Measurements from ENCODE around the gene ETF1.
A peak's percentile ranks its signal among the peaks of the same experiment; 100 is the strongest.

The ETF1 gene
- total RNA-seq, result 197 to 271 (median 257) reads per million in 3 donors

GRCh38 chr5:138542956-138543729 lies at the start of gene ETF1:
Gene ETF1, minus strand, starts transcription at chr5:138543236. Its CDS starts 318 bp downstream, at chr5:138542918.
- peak; percentile 99 to 100 (median 100) for DNase-seq
- Histone ChIP-seq H3K36me3 (ENCODE audit: control insufficient read depth, insufficient read depth, low read length) (no peaks in the 10 kb centered on the region), H3K27me3 (replicated peaks; ENCODE audit: control insufficient read depth, insufficient read depth, low read length, poor library complexity, severe bottlenecking) (no peaks in the 10 kb centered on the region), H3K4me3 (ENCODE audit: insufficient read depth, low read depth, low read length, poor library complexity, severe bottlenecking) (peak within 1 kb of the TSS; percentile 98), H3K27ac (ENCODE audit: insufficient read depth, low read length, poor library complexity, severe bottlenecking) (peak within 1 kb of the TSS; percentile 99), H3K9me3 (ENCODE audit: control insufficient read depth, low read length) (no peaks in the 10 kb centered on the region), H3K4me1 (ENCODE audit: control insufficient read depth, insufficient read depth, low read length, poor library complexity, severe bottlenecking) (peaks cover 26% of the 10 kb centered on the region)

DNA sequence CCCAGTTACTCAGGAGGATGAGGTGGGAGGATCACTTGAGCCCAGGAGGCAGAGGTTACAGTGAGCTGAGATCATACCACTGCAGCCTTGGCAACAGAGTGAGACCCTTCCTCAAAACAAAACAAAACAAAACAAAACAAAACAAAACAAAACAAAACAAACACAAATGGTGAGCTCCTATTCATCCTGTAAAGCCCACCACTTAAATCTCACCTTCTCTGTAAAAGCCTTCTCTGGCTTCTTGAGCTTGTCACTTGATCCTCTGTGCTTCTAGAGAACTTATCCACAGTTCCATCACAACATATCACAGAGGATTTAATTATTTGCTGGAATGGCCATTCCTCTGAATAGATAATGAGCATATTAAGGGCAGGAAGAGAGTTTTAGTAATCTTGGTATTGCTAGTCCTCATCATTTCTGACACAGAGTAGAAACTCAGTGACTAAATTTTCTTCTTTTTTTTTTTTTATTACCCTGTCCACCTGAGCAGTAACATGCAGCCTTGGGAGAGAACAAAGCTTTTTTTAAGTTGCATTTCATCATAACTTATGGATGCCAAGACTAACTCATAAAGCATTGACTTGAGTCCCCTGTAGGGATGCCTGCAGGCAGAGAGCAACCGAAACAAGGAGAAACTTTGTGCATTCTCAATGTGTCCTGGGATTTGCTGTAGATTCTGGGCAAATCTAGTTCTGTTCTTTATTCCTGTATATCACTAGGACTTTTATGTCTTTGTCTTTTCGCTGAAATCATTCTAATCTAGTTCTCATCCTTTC lies 45.2 kb upstream of the ETF1 start:
- no peak overlapping the region for H3K27ac ChIP-seq (ENCODE audit: insufficient read depth, low read length, poor library complexity, severe bottlenecking)
- DNase-seq, result no peak
- no peak overlapping the region for H3K4me3 ChIP-seq (ENCODE audit: insufficient read depth, low read depth, low read length, poor library complexity, severe bottlenecking)
- no peaks in the 10 kb centered on the region for H3K27me3 ChIP-seq (replicated peaks; ENCODE audit: control insufficient read depth, insufficient read depth, low read length, poor library complexity, severe bottlenecking)
- H3K9me3 ChIP-seq (ENCODE audit: control insufficient read depth, low read length), result no peaks in the 10 kb centered on the region
- no peaks in the 10 kb centered on the region for H3K36me3 ChIP-seq (ENCODE audit: control insufficient read depth, insufficient read depth, low read length)
- no peaks in the 10 kb centered on the region for H3K4me1 ChIP-seq (ENCODE audit: control insufficient read depth, insufficient read depth, low read length, poor library complexity, severe bottlenecking)

GRCh38 chr5:138585157-138585556 lies 42.1 kb upstream of the ETF1 start:
- H3K9me3 ChIP-seq (ENCODE audit: control insufficient read depth, low read length), result no peaks in the 10 kb centered on the region
- no peak overlapping the region for H3K27ac ChIP-seq (ENCODE audit: insufficient read depth, low read length, poor library complexity, severe bottlenecking)
- DNase-seq, result no peak
- no peaks in the 10 kb centered on the region for H3K36me3 ChIP-seq (ENCODE audit: control insufficient read depth, insufficient read depth, low read length)
- H3K4me3 ChIP-seq (ENCODE audit: insufficient read depth, low read depth, low read length, poor library complexity, severe bottlenecking), result no peak overlapping the region
- H3K4me1 ChIP-seq (ENCODE audit: control insufficient read depth, insufficient read depth, low read length, poor library complexity, severe bottlenecking), result no peaks in the 10 kb centered on the region
- no peaks in the 10 kb centered on the region for H3K27me3 ChIP-seq (replicated peaks; ENCODE audit: control insufficient read depth, insufficient read depth, low read length, poor library complexity, severe bottlenecking)

DNA sequence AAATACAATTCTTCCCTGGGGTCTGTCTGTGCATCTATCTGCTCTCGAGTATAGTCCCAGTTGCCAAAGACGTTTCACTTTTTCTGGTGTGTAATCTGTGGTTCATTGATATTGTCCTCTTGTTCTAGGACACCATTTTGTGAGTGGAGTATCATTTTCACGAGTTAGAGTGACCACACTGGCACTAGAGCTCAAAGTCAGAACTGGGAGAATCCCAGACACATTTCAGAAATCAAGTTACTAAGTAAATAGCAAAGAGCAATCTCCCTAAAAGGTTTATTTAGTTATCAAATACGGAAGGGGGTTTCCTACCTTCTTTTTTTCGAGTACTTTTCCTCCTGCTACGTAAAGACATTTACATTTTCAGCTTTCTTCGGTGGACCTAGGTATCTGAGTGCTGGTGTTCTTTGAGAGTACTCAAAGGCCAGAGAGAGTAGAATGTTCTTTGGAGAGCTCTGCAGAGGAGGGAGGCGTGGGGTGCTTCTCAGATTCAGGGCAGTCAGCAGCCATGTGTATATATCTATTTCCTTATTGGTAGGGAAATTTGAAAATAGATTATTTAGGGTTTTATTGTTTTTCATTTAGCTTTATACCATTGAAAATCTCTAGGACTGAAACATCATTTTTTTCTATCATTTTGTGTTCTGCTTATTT lies 41.1 kb upstream of the ETF1 start:
- H3K27ac ChIP-seq (ENCODE audit: insufficient read depth, low read length, poor library complexity, severe bottlenecking), result no peak overlapping the region
- no peaks in the 10 kb centered on the region for H3K27me3 ChIP-seq (replicated peaks; ENCODE audit: control insufficient read depth, insufficient read depth, low read length, poor library complexity, severe bottlenecking)
- peaks cover 3% of the 10 kb centered on the region for H3K4me1 ChIP-seq (ENCODE audit: control insufficient read depth, insufficient read depth, low read length, poor library complexity, severe bottlenecking)
- no peak for DNase-seq
- no peaks in the 10 kb centered on the region for H3K9me3 ChIP-seq (ENCODE audit: control insufficient read depth, low read length)
- no peak overlapping the region for H3K4me3 ChIP-seq (ENCODE audit: insufficient read depth, low read depth, low read length, poor library complexity, severe bottlenecking)
- H3K36me3 ChIP-seq (ENCODE audit: control insufficient read depth, insufficient read depth, low read length), result no peaks in the 10 kb centered on the region

DNA sequence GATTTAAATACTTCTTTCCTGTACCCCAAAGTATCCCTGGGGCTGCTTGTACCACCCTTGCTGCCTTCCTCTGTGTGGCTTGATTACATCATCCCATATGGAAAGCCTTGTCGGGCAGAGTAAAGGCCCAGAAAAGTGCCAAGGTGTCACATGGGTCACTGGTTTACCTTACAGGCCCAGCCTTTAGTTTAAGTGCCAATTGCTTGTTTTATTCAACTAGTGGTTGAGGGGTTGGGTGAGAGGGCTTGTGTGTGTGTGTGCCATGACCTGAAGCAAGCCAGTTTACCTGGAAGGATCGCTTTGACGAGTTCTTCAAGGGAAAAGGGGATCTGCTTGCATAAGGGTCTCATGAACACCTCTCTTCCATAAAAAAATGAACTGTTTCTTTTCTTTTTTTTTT lies 39.9 kb upstream of the ETF1 start:
- H3K9me3 ChIP-seq (ENCODE audit: control insufficient read depth, low read length), result no peaks in the 10 kb centered on the region
- no peak for DNase-seq
- peaks cover 3% of the 10 kb centered on the region for H3K4me1 ChIP-seq (ENCODE audit: control insufficient read depth, insufficient read depth, low read length, poor library complexity, severe bottlenecking)
- no peaks in the 10 kb centered on the region for H3K27me3 ChIP-seq (replicated peaks; ENCODE audit: control insufficient read depth, insufficient read depth, low read length, poor library complexity, severe bottlenecking)
- H3K36me3 ChIP-seq (ENCODE audit: control insufficient read depth, insufficient read depth, low read length), result no peaks in the 10 kb centered on the region
- no peak overlapping the region for H3K4me3 ChIP-seq (ENCODE audit: insufficient read depth, low read depth, low read length, poor library complexity, severe bottlenecking)
- H3K27ac ChIP-seq (ENCODE audit: insufficient read depth, low read length, poor library complexity, severe bottlenecking), result no peak overlapping the region

- no peak overlapping the region for H3K27ac ChIP-seq (ENCODE audit: insufficient read depth, low read length, poor library complexity, severe bottlenecking)
- no peaks in the 10 kb centered on the region for H3K36me3 ChIP-seq (ENCODE audit: control insufficient read depth, insufficient read depth, low read length)
- peaks cover 3% of the 10 kb centered on the region for H3K4me1 ChIP-seq (ENCODE audit: control insufficient read depth, insufficient read depth, low read length, poor library complexity, severe bottlenecking)
- H3K9me3 ChIP-seq (ENCODE audit: control insufficient read depth, low read length), result no peaks in the 10 kb centered on the region
- DNase-seq, result no peak
- H3K27me3 ChIP-seq (replicated peaks; ENCODE audit: control insufficient read depth, insufficient read depth, low read length, poor library complexity, severe bottlenecking), result no peaks in the 10 kb centered on the region
- H3K4me3 ChIP-seq (ENCODE audit: insufficient read depth, low read depth, low read length, poor library complexity, severe bottlenecking), result no peak overlapping the region
These were observed 37.7 kb upstream of the ETF1 start for GRCh38 chr5:138580777-138581176.

DNA sequence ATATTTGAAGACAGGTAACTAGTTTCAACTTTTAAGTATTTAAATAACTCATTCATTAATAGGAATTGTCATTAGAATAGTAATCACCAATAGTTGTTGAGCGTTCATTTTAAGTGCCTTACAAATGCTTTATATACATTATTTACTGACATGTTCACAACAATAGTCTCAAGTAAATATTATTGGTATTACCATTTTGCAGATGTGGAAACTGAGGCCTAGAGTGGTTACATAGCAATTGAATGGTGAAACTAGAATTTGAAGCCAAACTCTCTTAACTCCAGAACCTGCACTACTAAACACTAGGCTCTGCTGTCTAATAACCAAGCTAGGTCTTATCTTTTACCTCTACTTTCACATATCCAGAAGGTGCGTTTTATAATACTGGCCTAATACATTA lies 37.0 kb upstream of the ETF1 start:
- Histone ChIP-seq H3K36me3 (ENCODE audit: control insufficient read depth, insufficient read depth, low read length) (no peaks in the 10 kb centered on the region), H3K27ac (ENCODE audit: insufficient read depth, low read length, poor library complexity, severe bottlenecking) (no peak overlapping the region), H3K9me3 (ENCODE audit: control insufficient read depth, low read length) (no peaks in the 10 kb centered on the region), H3K27me3 (replicated peaks; ENCODE audit: control insufficient read depth, insufficient read depth, low read length, poor library complexity, severe bottlenecking) (no peaks in the 10 kb centered on the region), H3K4me3 (ENCODE audit: insufficient read depth, low read depth, low read length, poor library complexity, severe bottlenecking) (no peak overlapping the region), H3K4me1 (ENCODE audit: control insufficient read depth, insufficient read depth, low read length, poor library complexity, severe bottlenecking) (peaks cover 3% of the 10 kb centered on the region)
- DNase-seq, result no peak

GRCh38 chr5:138579517-138579863 lies 36.5 kb upstream of the ETF1 start:
- H3K4me1 ChIP-seq (ENCODE audit: control insufficient read depth, insufficient read depth, low read length, poor library complexity, severe bottlenecking), result peaks cover 3% of the 10 kb centered on the region
- DNase-seq, result no peak
- no peaks in the 10 kb centered on the region for H3K27me3 ChIP-seq (replicated peaks; ENCODE audit: control insufficient read depth, insufficient read depth, low read length, poor library complexity, severe bottlenecking)
- H3K9me3 ChIP-seq (ENCODE audit: control insufficient read depth, low read length), result no peaks in the 10 kb centered on the region
- no peak overlapping the region for H3K4me3 ChIP-seq (ENCODE audit: insufficient read depth, low read depth, low read length, poor library complexity, severe bottlenecking)
- H3K36me3 ChIP-seq (ENCODE audit: control insufficient read depth, insufficient read depth, low read length), result no peaks in the 10 kb centered on the region
- no peak overlapping the region for H3K27ac ChIP-seq (ENCODE audit: insufficient read depth, low read length, poor library complexity, severe bottlenecking)

- Histone ChIP-seq H3K27ac (ENCODE audit: insufficient read depth, low read length, poor library complexity, severe bottlenecking) (no peak overlapping the region), H3K27me3 (replicated peaks; ENCODE audit: control insufficient read depth, insufficient read depth, low read length, poor library complexity, severe bottlenecking) (no peaks in the 10 kb centered on the region), H3K9me3 (ENCODE audit: control insufficient read depth, low read length) (no peaks in the 10 kb centered on the region), H3K36me3 (ENCODE audit: control insufficient read depth, insufficient read depth, low read length) (peaks cover 8% of the 10 kb centered on the region), H3K4me3 (ENCODE audit: insufficient read depth, low read depth, low read length, poor library complexity, severe bottlenecking) (no peak overlapping the region), H3K4me1 (ENCODE audit: control insufficient read depth, insufficient read depth, low read length, poor library complexity, severe bottlenecking) (peaks cover 12% of the 10 kb centered on the region)
- DNase-seq, result no peak
These were observed 34.4 kb upstream of the ETF1 start for GRCh38 chr5:138577452-138577851.
